ENCODE results near the gene ARAF. TPM values are rescaled to one million over a fixed set of nuclear protein-coding genes. Genes with fewer than 3 reads are reported as not detected.

Gene ARAF
- polyA plus RNA-seq, 1 donor from 2014 or later: 25.0 TPM

DNA sequence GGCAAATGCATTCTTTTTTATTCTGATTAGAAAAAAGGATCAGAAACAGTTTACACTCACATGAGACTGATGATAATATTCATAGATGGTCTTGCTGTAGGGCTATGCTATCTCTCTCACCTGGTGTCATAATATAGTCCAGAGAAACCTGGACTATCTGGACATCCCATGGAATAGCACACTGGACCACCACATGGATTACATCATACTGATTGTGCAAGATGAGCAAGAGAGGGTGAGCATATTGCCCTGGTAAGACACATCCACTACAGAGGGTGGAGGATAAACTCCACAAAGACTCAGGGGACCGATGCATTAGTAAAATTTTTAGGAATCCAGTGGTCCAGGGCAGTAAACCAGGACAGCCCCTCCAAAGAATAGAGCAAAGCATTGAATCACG lies 50.5 kb downstream of the ARAF start:
- H3K79me2 ChIP-seq (replicated peaks; ENCODE audit: insufficient read depth, low read length): no peaks in the 10 kb centered on the region
- H3F3A ChIP-seq (ENCODE audit: insufficient read depth, low read length, poor library complexity, severe bottlenecking): no peaks in the 10 kb centered on the region
- H3K9ac ChIP-seq (ENCODE audit: low read length): no peak overlapping the region
- H3K9me3 ChIP-seq (ENCODE audit: low read length): no peaks in the 10 kb centered on the region
- no peak overlapping the region for H3K27ac ChIP-seq (ENCODE audit: low read length)
- no peak for TF ChIP-seq CTCF (IDR thresholded peaks at IDR 0.05; ENCODE audit: poor library complexity, severe bottlenecking)
- TF ChIP-seq EP300 (conservative IDR thresholded peaks at IDR 0.05; ENCODE audit: poor library complexity, severe bottlenecking): no peak
- TF ChIP-seq TAF1 (IDR thresholded peaks at IDR 0.05; ENCODE audit: low read depth): no peak
- TF ChIP-seq SMC3 (conservative IDR thresholded peaks at IDR 0.05; ENCODE audit: poor library complexity): no peak
- TF ChIP-seq REST (IDR thresholded peaks at IDR 0.05; ENCODE audit: borderline replicate concordance): no peak
- no peak for TF ChIP-seq RAD21 (conservative IDR thresholded peaks at IDR 0.05)
- no peak for TF ChIP-seq MXI1 (conservative IDR thresholded peaks at IDR 0.05; ENCODE audit: poor library complexity, severe bottlenecking)
- TF ChIP-seq POLR2AphosphoS5 (IDR thresholded peaks at IDR 0.05): no peak
- no peak for TF ChIP-seq EZH2 (IDR thresholded peaks at IDR 0.05; ENCODE audit: borderline replicate concordance, insufficient read depth, low read length, poor library complexity, severe bottlenecking)
- H3K4me2 ChIP-seq (ENCODE audit: low read length): no peak overlapping the region
- no peaks in the 10 kb centered on the region for H3K36me3 ChIP-seq (ENCODE audit: insufficient read depth, low read length)
- H4K20me1 ChIP-seq (ENCODE audit: insufficient read depth): no peaks in the 10 kb centered on the region
- H3K9me2 ChIP-seq (ENCODE audit: insufficient read depth, low read length): no peaks in the 10 kb centered on the region
- no peak overlapping the region for H2AFZ ChIP-seq (ENCODE audit: low read depth, low read length)
- no peak overlapping the region for H3K4me3 ChIP-seq (ENCODE audit: low read length)
- no peaks in the 10 kb centered on the region for H3K27me3 ChIP-seq (ENCODE audit: insufficient read depth, low read depth, low read length)

DNA sequence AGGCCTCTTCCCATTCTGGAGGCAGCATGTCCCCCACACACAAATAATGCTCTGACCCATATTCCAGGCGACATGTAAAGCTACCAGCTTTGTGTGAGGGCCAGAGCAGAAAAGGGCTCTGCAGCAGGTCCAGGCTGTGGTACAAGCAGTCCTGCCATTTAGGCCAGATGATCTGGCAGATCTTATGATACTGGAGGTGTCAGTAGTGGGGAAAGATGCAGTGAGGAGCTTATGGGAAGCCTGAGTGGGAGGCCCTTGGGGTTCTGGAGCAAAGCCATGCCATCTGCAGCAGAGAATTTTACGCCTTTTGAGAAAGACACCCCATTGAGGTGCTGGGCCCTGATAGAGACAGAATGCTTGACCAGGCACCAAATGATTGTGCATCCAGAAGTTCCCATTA lies 50.9 kb downstream of the ARAF start:
- H3K4me2 ChIP-seq (ENCODE audit: low read length): no peak overlapping the region
- H3K27ac ChIP-seq (ENCODE audit: low read length): no peak overlapping the region
- no peaks in the 10 kb centered on the region for H3K9me2 ChIP-seq (ENCODE audit: insufficient read depth, low read length)
- TF ChIP-seq CTCF (IDR thresholded peaks at IDR 0.05; ENCODE audit: poor library complexity, severe bottlenecking) (no peak), SMC3 (conservative IDR thresholded peaks at IDR 0.05; ENCODE audit: poor library complexity) (no peak), EP300 (conservative IDR thresholded peaks at IDR 0.05; ENCODE audit: poor library complexity, severe bottlenecking) (no peak), TAF1 (IDR thresholded peaks at IDR 0.05; ENCODE audit: low read depth) (no peak), REST (IDR thresholded peaks at IDR 0.05; ENCODE audit: borderline replicate concordance) (no peak), RAD21 (conservative IDR thresholded peaks at IDR 0.05) (no peak), EZH2 (IDR thresholded peaks at IDR 0.05; ENCODE audit: borderline replicate concordance, insufficient read depth, low read length, poor library complexity, severe bottlenecking) (no peak), POLR2AphosphoS5 (IDR thresholded peaks at IDR 0.05) (no peak), MXI1 (conservative IDR thresholded peaks at IDR 0.05; ENCODE audit: poor library complexity, severe bottlenecking) (no peak)
- H4K20me1 ChIP-seq (ENCODE audit: insufficient read depth): no peaks in the 10 kb centered on the region
- no peaks in the 10 kb centered on the region for H3K36me3 ChIP-seq (ENCODE audit: insufficient read depth, low read length)
- H3F3A ChIP-seq (ENCODE audit: insufficient read depth, low read length, poor library complexity, severe bottlenecking): no peaks in the 10 kb centered on the region
- no peaks in the 10 kb centered on the region for H3K79me2 ChIP-seq (replicated peaks; ENCODE audit: insufficient read depth, low read length)
- H2AFZ ChIP-seq (ENCODE audit: low read depth, low read length): no peak overlapping the region
- H3K27me3 ChIP-seq (ENCODE audit: insufficient read depth, low read depth, low read length): no peaks in the 10 kb centered on the region
- H3K9ac ChIP-seq (ENCODE audit: low read length): no peak overlapping the region
- H3K4me3 ChIP-seq (ENCODE audit: low read length): no peak overlapping the region
- no peaks in the 10 kb centered on the region for H3K9me3 ChIP-seq (ENCODE audit: low read length)

Measured in neural cell (in vitro differentiated cells).